Superior temporal gyrus (tissue), 1 donor: Measurements from ENCODE around the gene CEP120.
"Not testable (repeated sequence)": the region's sequence is repeated elsewhere in the genome, so short reads cannot be mapped to it uniquely, and the experiment has no call there.

Source experiments
- DNase-seq: peaks from one replicate; pipeline ENCODE4 v3.0.0-alpha.2; 2016; ENCODE audit errors: extremely low spot score

Gene CEP120

GRCh38 chr5:123387313-123387712 is 35.9 kb downstream of the CEP120 start:
- no peak for DNase-seq

- no peak for DNase-seq
Measured at GRCh38 chr5:123382252-123382651, 41.0 kb downstream of the CEP120 start.

GRCh38 chr5:123371575-123372179 is 51.5 kb downstream of the CEP120 start:
- DNase-seq: no peak

- no peak for DNase-seq
Measured at GRCh38 chr5:123369371-123369968, 53.7 kb downstream of the CEP120 start.

- DNase-seq: peak; percentile 53
Measured at GRCh38 chr5:123367739-123368138, 55.5 kb downstream of the CEP120 start.

GRCh38 chr5:123365156-123365555 is 58.0 kb downstream of the CEP120 start:
- no peak for DNase-seq

GRCh38 chr5:123364441-123365155 is 58.6 kb downstream of the CEP120 start:
- no peak for DNase-seq

GRCh38 chr5:123360910-123361309 is 62.3 kb downstream of the CEP120 start:
- DNase-seq: no peak

- no peak for DNase-seq
Measured at GRCh38 chr5:123360201-123360571, 63.0 kb downstream of the CEP120 start.

- no peak for DNase-seq
Measured at GRCh38 chr5:123359454-123360200, 63.6 kb downstream of the CEP120 start.

- DNase-seq: no peak
Measured at GRCh38 chr5:123358751-123359150, 64.5 kb downstream of the CEP120 start.

GRCh38 chr5:123358304-123358703 is 64.9 kb downstream of the CEP120 start:
- DNase-seq: no peak

- DNase-seq: no peak
Measured at GRCh38 chr5:123351820-123352219, 71.4 kb downstream of the CEP120 start.

GRCh38 chr5:123351240-123351639 is 72.0 kb downstream of the CEP120 start:
- no peak for DNase-seq

- no peak for DNase-seq
Measured at GRCh38 chr5:123350742-123351141, 72.5 kb downstream of the CEP120 start.

- peak; percentile 76 for DNase-seq
Measured at GRCh38 chr5:123344816-123345426, 78.3 kb downstream of the CEP120 start.

- no peak for DNase-seq
Measured at GRCh38 chr5:123340928-123341327, 82.3 kb downstream of the CEP120 start.

GRCh38 chr5:123308377-123308776 is 114.8 kb downstream of the CEP120 start:
- not testable (repeated sequence) for DNase-seq

- DNase-seq: no peak
Measured at GRCh38 chr5:123305751-123306150, 117.5 kb downstream of the CEP120 start.

GRCh38 chr5:123304777-123305316 is 118.4 kb downstream of the CEP120 start:
- no peak for DNase-seq

GRCh38 chr5:123303802-123304201 is 119.4 kb downstream of the CEP120 start:
- DNase-seq: no peak

GRCh38 chr5:123300266-123300665 is 122.9 kb downstream of the CEP120 start:
- DNase-seq: no peak
